HEK293 (cell line): ENCODE results near the gene LRRC70.
"Not testable (repeated sequence)": the region's sequence is repeated elsewhere in the genome, so short reads cannot be mapped to it uniquely, and the experiment has no call there.

Source experiments
- CTCF ChIA-PET: fragments of 350-600 bp; formaldehyde crosslinking; extraction: SDS; loops from one replicate; lab custom pipeline; 2021; ENCODE audit warnings: antibody characterized with exemption; lab: Yijun Ruan, JAX
- POLR2A ChIA-PET: fragments of 300-600 bp; formaldehyde crosslinking; extraction: SDS; loops from one replicate; lab custom pipeline; 2020; ENCODE audit warnings: antibody characterized with exemption, inconsistent platforms; lab: Yijun Ruan, JAX
- H3K27ac ChIP-seq: fragments of 200-500 bp; sonication (Bioruptor generic); 2 replicates; pipeline ENCODE4 v1.5.1; 2014; ENCODE audit warnings: low read depth, low read length, control low read depth, inconsistent platforms; ENCODE audit errors: extremely low read depth
- H3K36me3 ChIP-seq, 2 experiments: fragments of 200-500 bp in 1 of 2; sonication (Bioruptor generic) in 1 of 2; 1 replicate in 1 of 2; 2 replicates in 1 of 2; pipeline ENCODE4 v1.5.1; 2014 to 2017; ENCODE audit warnings: inconsistent platforms in 2 of 2, low read length in 2 of 2; ENCODE audit not compliant: control insufficient read depth in 2 of 2, insufficient read depth in 1 of 2
- H3K4me1 ChIP-seq: fragments of 200-500 bp; sonication (Bioruptor generic); 2 replicates; pipeline ENCODE4 v1.5.1; 2014; ENCODE audit warnings: mild to moderate bottlenecking, low read length, inconsistent platforms; ENCODE audit not compliant: control insufficient read depth, insufficient read depth
- H3K4me3 ChIP-seq: 2 replicates; pipeline ENCODE4 v1.5.1; 2011; ENCODE audit warnings: low read depth, mild to moderate bottlenecking, control low read depth, low read length, moderate library complexity
- H3K9me3 ChIP-seq: fragments of 200-500 bp; sonication (Bioruptor generic); 2 replicates; pipeline ENCODE4 v1.5.1; 2014; ENCODE audit warnings: low read depth, low read length, inconsistent platforms; ENCODE audit not compliant: control insufficient read depth, insufficient read depth
- GLI2 ChIP-seq: fragments of 450-650 bp; formaldehyde crosslinking; IDR thresholded peaks from 2 replicates; pipeline ENCODE4; 2017; ENCODE audit warnings: missing biosample characterization, missing genetic modification characterization, low read depth, borderline replicate concordance
- HOXD13 ChIP-seq: sonication (generic); formaldehyde crosslinking; IDR thresholded peaks from 2 replicates; pipeline ENCODE4 v1.8.0; 2022; ENCODE audit warnings: missing genetic modification reagents, borderline replicate concordance
- KLF1 ChIP-seq: fragments of 450-650 bp; formaldehyde crosslinking; IDR thresholded peaks from 2 replicates; pipeline ENCODE4 v1.5.1; 2016; ENCODE audit warnings: missing biosample characterization, missing genetic modification characterization
- PBX3 ChIP-seq: sonication (generic); formaldehyde crosslinking; IDR thresholded peaks from 2 replicates; pipeline ENCODE4 v1.8.1; 2022; ENCODE audit warnings: mild to moderate bottlenecking, moderate library complexity, missing genetic modification reagents
- SALL2 ChIP-seq: fragments of 450-650 bp; formaldehyde crosslinking; IDR thresholded peaks from 2 replicates; pipeline ENCODE4 v1.5.0; 2017; ENCODE audit warnings: missing biosample characterization, mild to moderate bottlenecking, missing genetic modification characterization, borderline replicate concordance
- TSHZ1 ChIP-seq: fragments of 450-650 bp; formaldehyde crosslinking; IDR thresholded peaks from 2 replicates; pipeline ENCODE4 v1.5.1; 2016; ENCODE audit warnings: missing biosample characterization, missing genetic modification characterization, borderline replicate concordance
- WT1 ChIP-seq: fragments of 450-650 bp; formaldehyde crosslinking; IDR thresholded peaks from 2 replicates; pipeline ENCODE4 v1.5.1; 2016; ENCODE audit warnings: missing biosample characterization, missing genetic modification characterization
- ZBTB21 ChIP-seq: fragments of 450-650 bp; formaldehyde crosslinking; IDR thresholded peaks from 2 replicates; pipeline ENCODE4 v1.5.1; 2017; ENCODE audit warnings: missing biosample characterization, missing genetic modification characterization
- ZBTB6 ChIP-seq: fragments of 450-650 bp; formaldehyde crosslinking; IDR thresholded peaks from 2 replicates; pipeline ENCODE4 v1.5.1; 2017; ENCODE audit warnings: missing biosample characterization, missing genetic modification characterization
- ZBTB8A ChIP-seq: fragments of 450-650 bp; formaldehyde crosslinking; IDR thresholded peaks from 2 replicates; pipeline ENCODE4 v1.5.1; 2016; ENCODE audit warnings: missing biosample characterization, missing genetic modification characterization
- ZFP3 ChIP-seq: fragments of 450-650 bp; formaldehyde crosslinking; IDR thresholded peaks from 2 replicates; pipeline ENCODE4 v1.5.1; 2016; ENCODE audit warnings: low read depth, missing biosample characterization, missing genetic modification characterization
- ZFP41 ChIP-seq: fragments of 450-650 bp; formaldehyde crosslinking; IDR thresholded peaks from 2 replicates; pipeline ENCODE4 v1.5.1; 2016; ENCODE audit warnings: missing biosample characterization, missing genetic modification characterization, borderline replicate concordance
- ZNF146 ChIP-seq: fragments of 450-650 bp; formaldehyde crosslinking; IDR thresholded peaks from 2 replicates; pipeline ENCODE4 v1.5.1; 2016; ENCODE audit warnings: missing biosample characterization, missing genetic modification characterization
- ZNF2 ChIP-seq: fragments of 450-650 bp; formaldehyde crosslinking; IDR thresholded peaks from 2 replicates; pipeline ENCODE4 v1.5.1; 2016; ENCODE audit warnings: missing biosample characterization, missing genetic modification characterization
- ZNF202 ChIP-seq: fragments of 450-650 bp; formaldehyde crosslinking; IDR thresholded peaks from 2 replicates; pipeline ENCODE4 v1.5.1; 2016; ENCODE audit warnings: missing biosample characterization, missing genetic modification characterization, borderline replicate concordance
- ZNF221 ChIP-seq: fragments of 450-650 bp; formaldehyde crosslinking; IDR thresholded peaks from 2 replicates; pipeline ENCODE4 v1.5.1; 2017; ENCODE audit warnings: missing biosample characterization, missing genetic modification characterization, borderline replicate concordance
- ZNF239 ChIP-seq: fragments of 450-650 bp; formaldehyde crosslinking; IDR thresholded peaks from 2 replicates; pipeline ENCODE4 v1.5.1; 2016; ENCODE audit warnings: missing biosample characterization, missing genetic modification characterization
- ZNF24 ChIP-seq: fragments of 450-650 bp; formaldehyde crosslinking; IDR thresholded peaks from 2 replicates; pipeline ENCODE4 v1.5.1; 2016; ENCODE audit warnings: missing biosample characterization, missing genetic modification characterization
- ZNF37A ChIP-seq: fragments of 450-650 bp; IDR thresholded peaks from 2 replicates; pipeline ENCODE4 v1.5.1; 2018; ENCODE audit warnings: missing biosample characterization, missing genetic modification characterization
- ZNF529 ChIP-seq: fragments of 450-650 bp; formaldehyde crosslinking; IDR thresholded peaks from 2 replicates; pipeline ENCODE4 v1.5.1; 2017; ENCODE audit warnings: missing genetic modification characterization, missing biosample characterization; ENCODE audit not compliant: insufficient replicate concordance
- ZNF548 ChIP-seq: fragments of 450-650 bp; formaldehyde crosslinking; IDR thresholded peaks from 2 replicates; pipeline ENCODE4 v1.5.1; 2016; ENCODE audit warnings: missing biosample characterization, missing genetic modification characterization
- ZNF549 ChIP-seq: fragments of 450-650 bp; IDR thresholded peaks from 2 replicates; pipeline ENCODE4 v1.5.1; 2018; ENCODE audit warnings: missing biosample characterization, missing genetic modification characterization, mild to moderate bottlenecking, inconsistent platforms, moderate library complexity
- ZNF610 ChIP-seq: fragments of 450-650 bp; formaldehyde crosslinking; IDR thresholded peaks from 2 replicates; pipeline ENCODE4 v1.5.1; 2016; ENCODE audit warnings: missing biosample characterization, missing genetic modification characterization, borderline replicate concordance
- ZNF626 ChIP-seq: fragments of 450-650 bp; sonication (Bioruptor Pico); formaldehyde crosslinking; IDR thresholded peaks from 2 replicates; pipeline ENCODE4 v1.5.1; 2018; ENCODE audit warnings: missing biosample characterization, missing genetic modification characterization, inconsistent platforms
- ZNF776 ChIP-seq: fragments of 450-650 bp; formaldehyde crosslinking; IDR thresholded peaks from 2 replicates; pipeline ENCODE4 v1.5.0; 2017; ENCODE audit warnings: missing biosample characterization, missing genetic modification characterization, borderline replicate concordance
- TF ChIP-seq, protein P1 (sequence below): fragments of 450-650 bp; formaldehyde crosslinking; IDR thresholded peaks from 2 replicates; pipeline ENCODE4 v1.5.1; 2016; ENCODE audit warnings: missing biosample characterization, missing genetic modification characterization

Gene LRRC70

GRCh38 chr5:62564101-62564500 lies 14.5 kb upstream of the LRRC70 start:
- Histone ChIP-seq H3K27ac (no peak overlapping the region), H3K9me3 (no peaks in the 10 kb centered on the region), H3K4me1 (no peaks in the 10 kb centered on the region), H3K36me3 (peaks cover 20 to 23% of the 10 kb centered on the region in 2 experiments; a peak in 2 of 3 replicates)
- CTCF ChIA-PET, result no interaction called here
- no peak for TF ChIP-seq TSHZ1 (tag by site-specific recombination)
- no peak for TF ChIP-seq ZFP41 (tag by site-specific recombination)
- no peak for TF ChIP-seq ZFP3 (tag by site-specific recombination)
- no peak for TF ChIP-seq ZNF37A (tag by site-specific recombination)
- no peak for TF ChIP-seq ZBTB21 (tag by site-specific recombination)
- no peak for TF ChIP-seq ZNF2 (tag by site-specific recombination)
- TF ChIP-seq ZNF548 (tag by site-specific recombination), result no peak
- TF ChIP-seq, protein P1, sequence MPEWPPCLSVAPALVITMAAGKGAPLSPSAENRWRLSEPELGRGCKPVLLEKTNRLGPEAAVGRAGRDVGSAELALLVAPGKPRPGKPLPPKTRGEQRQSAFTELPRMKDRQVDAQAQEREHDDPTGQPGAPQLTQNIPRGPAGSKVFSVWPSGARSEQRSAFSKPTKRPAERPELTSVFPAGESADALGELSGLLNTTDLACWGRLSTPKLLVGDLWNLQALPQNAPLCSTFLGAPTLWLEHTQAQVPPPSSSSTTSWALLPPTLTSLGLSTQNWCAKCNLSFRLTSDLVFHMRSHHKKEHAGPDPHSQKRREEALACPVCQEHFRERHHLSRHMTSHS, result no peak
- TF ChIP-seq ZNF610 (tag by site-specific recombination), result no peak
- TF ChIP-seq ZNF549 (tag by site-specific recombination), result no peak
- TF ChIP-seq, all 188 proteins: peak for 0
- POLR2A ChIA-PET, result no interaction called here
- no peak overlapping the region for H3K4me3 ChIP-seq

DNA sequence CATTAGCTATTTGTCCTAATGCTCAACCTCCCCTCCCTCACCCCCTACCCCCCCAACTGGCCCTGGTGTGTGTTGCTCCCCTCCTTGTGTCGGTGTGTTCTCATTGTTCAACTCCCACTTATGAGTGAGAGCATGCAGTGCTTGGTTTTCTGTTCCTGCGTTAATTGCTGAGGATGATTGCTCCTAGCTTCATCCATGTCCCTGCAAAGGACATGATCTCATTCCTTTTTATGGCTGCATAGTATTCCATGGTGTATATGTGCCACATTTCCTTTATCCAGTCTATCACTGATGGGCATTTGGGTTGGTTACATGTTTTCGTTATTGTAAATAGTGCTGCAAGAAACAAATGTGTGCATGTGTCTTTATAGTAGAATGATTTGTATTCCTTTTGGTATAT lies 12.9 kb upstream of the LRRC70 start:
- peaks cover 15 to 19% of the 10 kb centered on the region in 2 experiments; a peak in 2 of 3 replicates for H3K36me3 ChIP-seq
- CTCF ChIA-PET, POLR2A ChIA-PET: not testable (repeated sequence)

DNA sequence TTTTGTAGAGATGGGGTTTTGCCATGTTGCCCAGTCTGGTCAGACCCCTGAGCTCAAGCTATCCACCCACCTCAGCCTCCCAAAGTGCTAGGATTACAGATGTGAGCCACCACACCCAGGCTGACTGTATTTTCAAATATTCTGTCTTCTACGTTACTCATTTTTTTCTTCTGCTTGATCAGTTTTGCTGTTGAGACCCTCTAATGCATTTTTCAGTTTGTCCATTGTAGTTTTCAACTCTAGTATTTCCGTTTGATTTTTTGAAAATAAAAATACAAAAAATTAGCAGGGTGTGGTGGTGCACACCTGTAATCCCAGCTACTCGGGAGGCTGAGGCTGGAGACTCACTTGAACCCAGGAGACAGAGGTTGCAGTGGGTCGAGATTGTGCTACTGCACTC lies 10.5 kb upstream of the LRRC70 start:
- CTCF ChIA-PET, result interaction anchor here (0.6 to 0.7 kb wide), 2 partner anchors 113 to 558 kb away, joined by 4 read pairs; no protein-coding TSS in a partner anchor
- Histone ChIP-seq H3K9me3 (no peaks in the 10 kb centered on the region), H3K27ac (no peak overlapping the region), H3K36me3 (peaks cover 10 to 11% of the 10 kb centered on the region in 2 experiments; a peak in 2 of 3 replicates), H3K4me3 (no peak overlapping the region), H3K4me1 (no peaks in the 10 kb centered on the region)
- POLR2A ChIA-PET, result no interaction called here
- no peak for TF ChIP-seq ZNF776
- TF ChIP-seq KLF1 (tag by site-specific recombination), result no peak
- TF ChIP-seq ZNF202 (tag by site-specific recombination), result no peak
- TF ChIP-seq HOXD13, result no peak
- TF ChIP-seq SALL2 (tag by site-specific recombination), result no peak
- no peak for TF ChIP-seq ZBTB6 (tag by site-specific recombination)
- TF ChIP-seq ZNF37A (tag by site-specific recombination), result no peak
- TF ChIP-seq GLI2 (tag by site-specific recombination), result no peak
- TF ChIP-seq ZNF239 (tag by site-specific recombination), result no peak
- no peak for TF ChIP-seq ZBTB8A (tag by site-specific recombination)
- TF ChIP-seq ZNF221 (tag by site-specific recombination), result no peak
- TF ChIP-seq ZBTB21 (tag by site-specific recombination), result no peak
- no peak for TF ChIP-seq ZNF24 (tag by site-specific recombination)
- no peak for TF ChIP-seq ZNF626 (tag by site-specific recombination)
- no peak for TF ChIP-seq PBX3
- TF ChIP-seq ZNF529 (tag by site-specific recombination), result no peak
- no peak for TF ChIP-seq WT1 (tag by site-specific recombination)

More for the DNA sequence above, 12.9 kb upstream of the LRRC70 start:
- H3K27ac ChIP-seq, H3K4me3 ChIP-seq, H3K4me1 ChIP-seq, H3K9me3 ChIP-seq: not testable (repeated sequence)
- 0 out of 2 replicates have a peak, but pooled peaks have one; percentile 12 for TF ChIP-seq ZNF202 (tag by site-specific recombination)
- TF ChIP-seq ZNF146 (tag by site-specific recombination), result peak; percentile 85
